Stimulated activated CD8-positive, alpha-beta memory T cell treated with anti-CD3 and anti-CD28 coated beads, Interleukin-4, amount 100 ng/mL, for 48 hours (primary cell): ENCODE measurements around the gene DLST.
A peak's percentile ranks its signal among the peaks of the same experiment; 100 is the strongest.

Source experiments
- DNase-seq: peaks from one replicate; pipeline ENCODE4 v3.0.0-alpha.2; 2020

Gene DLST

GRCh38 chr14:74942608-74943007 is 60.9 kb downstream of the DLST start:
- DNase-seq: peak; percentile 44

DNA sequence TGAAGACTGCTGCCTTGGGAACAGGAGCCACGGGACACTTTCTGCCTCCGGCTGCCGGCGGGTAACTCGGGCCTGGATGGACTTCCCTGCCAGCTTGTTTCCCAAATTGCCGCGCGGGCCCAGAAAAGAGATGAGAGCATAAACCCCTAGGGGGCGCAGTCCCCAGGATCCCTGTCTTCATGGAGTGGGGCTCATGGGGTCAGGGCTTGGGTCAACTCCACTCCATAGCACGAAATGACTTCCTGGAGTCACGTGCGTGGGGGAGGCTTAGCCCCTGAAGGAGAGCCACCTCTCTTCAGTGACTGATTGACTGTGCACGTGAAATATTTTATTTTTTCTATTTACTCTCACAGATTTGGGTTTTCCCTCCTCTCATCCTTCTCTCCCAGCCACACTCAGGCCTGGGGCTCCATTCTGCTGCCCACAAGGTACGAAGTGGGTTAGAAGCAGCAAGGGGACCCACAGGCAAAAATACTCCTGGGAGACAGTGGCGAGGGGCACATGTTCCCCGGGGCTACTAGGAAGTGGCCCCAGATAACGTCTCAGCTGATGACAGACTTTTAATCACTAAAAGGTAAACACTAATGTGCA is 63.6 kb downstream of the DLST start:
- peak; percentile 66 for DNase-seq

GRCh38 chr14:74945852-74946658 is 64.3 kb downstream of the DLST start:
- DNase-seq: peak; percentile 89

GRCh38 chr14:74946659-74947281 is 65.1 kb downstream of the DLST start:
- no peak for DNase-seq

DNA sequence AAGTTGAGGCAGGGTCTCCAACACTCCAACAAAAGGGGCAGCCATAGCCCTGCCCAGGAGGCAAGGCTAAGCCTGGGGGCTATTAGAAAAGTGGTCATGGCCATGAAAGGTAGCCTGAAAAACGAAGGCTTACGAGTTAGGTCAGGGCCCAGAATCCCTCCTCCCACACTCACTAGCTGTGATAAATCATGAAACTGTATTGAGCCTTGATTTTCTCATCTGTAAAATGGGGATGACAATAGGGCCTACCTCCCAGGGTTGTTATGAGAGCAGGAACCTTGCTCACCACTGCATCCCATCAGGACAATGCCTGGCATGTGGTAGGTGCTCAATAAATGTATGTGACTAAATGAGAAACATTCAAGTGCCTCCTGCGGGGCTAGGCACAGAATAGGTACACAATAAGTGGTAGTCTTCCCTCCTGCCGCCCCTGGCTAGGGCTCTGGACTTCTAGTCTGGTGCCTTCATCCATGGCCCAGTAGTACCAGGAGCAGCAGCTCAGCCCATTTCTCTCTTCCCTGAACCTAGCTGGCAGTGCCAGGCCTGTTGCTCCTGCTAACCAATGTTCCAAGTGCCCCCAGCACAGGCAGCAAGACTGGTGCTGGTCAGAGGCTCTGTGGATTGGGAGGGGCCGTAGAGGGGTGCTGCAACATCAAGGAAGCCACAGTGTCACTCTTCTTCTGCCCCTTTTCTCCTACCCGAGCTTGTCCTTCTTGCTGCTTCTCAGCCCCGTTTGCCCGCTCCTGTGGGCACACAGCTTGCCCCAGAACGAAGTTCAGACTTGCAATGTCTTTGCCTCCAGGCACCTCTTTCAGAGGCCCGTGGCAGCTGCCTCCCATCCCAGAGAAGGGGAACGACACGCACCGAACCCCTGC is 65.9 kb downstream of the DLST start:
- DNase-seq: no peak

GRCh38 chr14:74948228-74949175 is 66.8 kb downstream of the DLST start:
- no peak for DNase-seq

DNA sequence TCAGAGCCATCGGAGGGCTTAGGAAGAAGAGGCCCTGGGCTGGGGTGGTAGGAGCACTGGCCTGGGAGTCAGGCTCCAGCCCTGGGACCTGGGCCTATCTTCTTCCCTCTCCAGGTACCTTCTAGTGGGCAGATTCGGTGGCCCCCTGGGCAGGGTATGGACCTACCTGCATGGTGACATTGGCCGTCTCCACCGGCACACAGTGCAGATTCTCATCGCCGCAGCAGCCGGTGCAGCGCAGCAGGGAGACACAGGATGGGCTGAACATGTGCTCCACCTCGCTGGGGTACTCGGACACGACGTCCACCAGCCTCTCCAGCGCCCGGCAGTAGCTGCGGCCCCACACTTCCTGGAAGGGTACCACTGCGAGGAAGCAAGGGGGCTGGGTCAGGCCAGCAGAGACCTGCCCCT is 67.5 kb downstream of the DLST start:
- no peak for DNase-seq

- DNase-seq: no peak
Measured at GRCh38 chr14:74949859-74950573, 68.3 kb downstream of the DLST start.

- no peak for DNase-seq
Measured at GRCh38 chr14:74950795-74951442, 69.2 kb downstream of the DLST start.

GRCh38 chr14:74951443-74952179 is 69.9 kb downstream of the DLST start:
- DNase-seq: no peak

DNA sequence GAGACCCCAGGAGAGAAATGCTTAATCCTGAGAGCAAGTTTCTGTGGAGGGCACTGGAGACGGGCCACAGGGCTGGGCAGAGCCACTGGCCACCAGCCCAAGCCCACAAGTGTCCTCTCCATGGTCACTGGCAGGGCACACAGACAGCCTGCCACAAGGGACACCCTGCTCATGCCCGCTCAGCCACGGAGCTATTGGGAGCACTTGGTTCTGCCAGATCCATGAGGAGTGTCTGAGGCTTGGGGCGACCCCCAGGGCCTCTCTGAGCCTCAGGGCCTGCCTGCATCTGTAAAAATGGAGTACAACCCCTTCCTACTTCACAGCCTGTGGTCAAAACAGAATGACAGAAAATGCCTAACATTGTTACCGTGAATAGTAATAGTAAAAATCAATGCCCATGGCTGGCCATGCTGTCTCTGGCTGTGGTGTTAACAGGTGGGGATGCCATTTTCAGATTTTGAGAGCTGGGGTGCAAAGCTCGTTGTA is 70.5 kb downstream of the DLST start:
- no peak for DNase-seq

DNA sequence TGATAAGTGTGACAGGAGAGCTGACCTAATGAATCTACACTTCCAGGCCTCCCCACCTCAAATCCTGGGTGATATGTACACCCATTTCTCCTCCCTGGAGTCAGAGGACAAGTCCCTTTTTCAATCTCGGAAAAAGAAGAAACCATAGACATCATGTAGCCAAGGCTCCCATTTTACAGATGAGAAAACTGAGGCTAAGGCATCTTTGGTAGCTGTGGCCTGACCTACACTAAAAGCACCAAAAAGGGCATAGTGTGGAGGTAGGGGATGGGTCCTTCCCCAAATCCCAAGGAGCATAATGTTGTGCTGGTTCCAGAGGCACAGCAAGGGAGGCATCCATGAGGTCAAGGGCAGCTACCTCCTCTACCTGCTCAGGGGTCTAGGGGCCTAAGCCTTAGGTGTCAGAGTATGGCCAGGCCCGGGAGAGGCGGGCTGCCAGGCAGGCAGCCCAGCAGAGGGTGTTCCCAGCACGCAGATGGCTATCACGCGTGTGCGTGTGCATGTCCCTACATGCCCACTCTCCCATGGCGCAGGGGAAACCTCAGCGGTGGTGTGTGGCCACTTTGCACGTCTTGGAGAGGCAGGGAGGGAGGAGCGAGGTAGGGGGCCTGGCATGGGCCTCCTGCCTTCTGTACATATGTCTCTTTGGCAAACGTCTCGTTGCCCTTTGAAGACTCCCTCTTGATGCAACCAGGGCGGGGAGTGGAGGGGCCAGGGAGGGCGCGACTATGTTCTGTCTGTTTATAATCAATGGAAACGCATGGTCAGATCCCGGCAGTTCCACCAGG is 71.2 kb downstream of the DLST start:
- no peak for DNase-seq
